Measurements from ENCODE around the gene NRAS. TPM values are rescaled to one million over a fixed set of nuclear protein-coding genes. Genes with fewer than 3 reads are reported as not detected.

Gene NRAS
- total RNA-seq, 4 donors from 2014 or later = 13.3 to 26.0 (median 20.5) TPM

DNA sequence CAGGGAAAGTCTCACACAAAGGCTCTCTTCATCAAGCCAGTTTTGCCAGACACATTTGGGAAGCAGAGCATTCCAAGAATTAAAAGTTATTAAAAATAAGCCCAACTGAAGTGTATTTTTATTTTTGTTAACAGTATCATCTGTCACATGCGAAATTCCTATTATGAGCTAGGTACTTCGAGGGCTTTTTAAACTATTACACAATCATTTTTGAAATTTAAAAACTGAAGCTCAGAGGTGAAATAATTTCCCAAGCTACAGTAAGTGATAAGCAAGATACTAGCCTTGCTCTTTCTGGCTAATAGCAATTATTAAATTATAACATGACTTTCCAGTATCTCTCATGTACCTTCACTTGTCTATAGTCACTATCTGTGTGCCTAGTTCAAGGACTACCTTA is 12.0 kb upstream of the NRAS start:
- Histone ChIP-seq H3K36me3 (peaks cover 30 to 100% of the 10 kb centered on the region in 2 donors), H3K9me3 (no peaks in the 10 kb centered on the region), H3K4me3 (no peak overlapping the region), H3K27ac (no peak overlapping the region), H3K4me1 (peaks cover 0 to 38% (median 0%) of the 10 kb centered on the region in 3 donors), H3K27me3 (no peaks in the 10 kb centered on the region)
- TF ChIP-seq POLR2AphosphoS5 (IDR thresholded peaks at IDR 0.05) (no peak), EP300 (IDR thresholded peaks at IDR 0.05) (no peak), POLR2A (IDR thresholded peaks at IDR 0.05) (no peak)
- TF ChIP-seq, protein P1, sequence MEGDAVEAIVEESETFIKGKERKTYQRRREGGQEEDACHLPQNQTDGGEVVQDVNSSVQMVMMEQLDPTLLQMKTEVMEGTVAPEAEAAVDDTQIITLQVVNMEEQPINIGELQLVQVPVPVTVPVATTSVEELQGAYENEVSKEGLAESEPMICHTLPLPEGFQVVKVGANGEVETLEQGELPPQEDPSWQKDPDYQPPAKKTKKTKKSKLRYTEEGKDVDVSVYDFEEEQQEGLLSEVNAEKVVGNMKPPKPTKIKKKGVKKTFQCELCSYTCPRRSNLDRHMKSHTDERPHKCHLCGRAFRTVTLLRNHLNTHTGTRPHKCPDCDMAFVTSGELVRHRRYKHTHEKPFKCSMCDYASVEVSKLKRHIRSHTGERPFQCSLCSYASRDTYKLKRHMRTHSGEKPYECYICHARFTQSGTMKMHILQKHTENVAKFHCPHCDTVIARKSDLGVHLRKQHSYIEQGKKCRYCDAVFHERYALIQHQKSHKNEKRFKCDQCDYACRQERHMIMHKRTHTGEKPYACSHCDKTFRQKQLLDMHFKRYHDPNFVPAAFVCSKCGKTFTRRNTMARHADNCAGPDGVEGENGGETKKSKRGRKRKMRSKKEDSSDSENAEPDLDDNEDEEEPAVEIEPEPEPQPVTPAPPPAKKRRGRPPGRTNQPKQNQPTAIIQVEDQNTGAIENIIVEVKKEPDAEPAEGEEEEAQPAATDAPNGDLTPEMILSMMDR (IDR thresholded peaks at IDR 0.05) = no peak
- ATAC-seq = no peak
- 78 to 82% methylated on average over 2 of the region's 2 CpGs for WGBS, 2 donors (ENCODE audit: low coverage in 1 of 2)

DNA sequence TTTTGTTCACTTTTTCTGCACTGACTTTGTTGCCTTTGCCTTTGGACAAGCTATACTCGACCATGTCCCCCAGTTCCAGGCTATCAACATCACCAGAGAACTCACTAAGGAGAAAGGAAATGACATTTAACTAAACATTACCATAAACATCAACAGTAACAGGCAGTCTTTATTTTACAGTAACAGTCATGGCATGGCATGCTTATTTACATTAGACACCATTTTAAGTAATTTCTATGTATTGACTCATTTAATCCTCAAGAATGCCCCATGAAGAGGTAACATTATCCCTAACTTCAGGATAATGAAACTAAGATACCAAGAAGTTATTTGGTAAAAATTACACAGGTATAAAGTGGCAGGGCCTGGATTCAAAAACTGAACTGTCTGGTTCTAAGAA is 8.7 kb upstream of the NRAS start:
- H3K9me3 ChIP-seq = no peaks in the 10 kb centered on the region
- no peak overlapping the region for H3K4me3 ChIP-seq
- no peak for ATAC-seq
- TF ChIP-seq EP300 (IDR thresholded peaks at IDR 0.05) (no peak), POLR2AphosphoS5 (IDR thresholded peaks at IDR 0.05) (no peak), POLR2A (IDR thresholded peaks at IDR 0.05) (no peak)
- TF ChIP-seq, protein P1 (IDR thresholded peaks at IDR 0.05) = no peak
- no peaks in the 10 kb centered on the region for H3K27me3 ChIP-seq
- 54 to 78% methylated on average over 1 of the region's 1 CpG for WGBS, 2 donors (ENCODE audit: low coverage in 1 of 2)
- peaks cover 30 to 100% of the 10 kb centered on the region in 2 donors for H3K36me3 ChIP-seq
- no peak overlapping the region for H3K27ac ChIP-seq
- H3K4me1 ChIP-seq = peaks cover 0 to 31% (median 0%) of the 10 kb centered on the region in 3 donors

DNA sequence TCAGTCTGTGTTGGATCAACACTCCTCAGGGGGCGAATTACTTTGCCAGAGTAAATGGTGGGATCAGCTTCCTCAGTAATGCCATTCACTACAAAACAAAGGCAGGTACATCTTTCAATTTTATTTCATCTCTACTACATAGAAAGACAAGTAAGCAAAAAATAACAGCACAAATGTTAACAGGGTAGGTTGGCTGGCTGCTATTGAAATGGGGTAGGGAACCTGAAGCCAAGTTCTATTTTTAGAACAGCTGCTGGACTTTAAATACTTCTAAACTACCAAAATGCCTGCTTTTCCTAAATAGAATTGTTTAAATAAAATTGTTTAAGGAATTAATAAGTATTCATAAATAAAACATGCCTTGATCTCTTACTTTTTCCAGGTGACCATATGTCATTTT is 7.3 kb upstream of the NRAS start:
- 83 to 86% methylated on average over 1 of the region's 1 CpG for WGBS, 2 donors (ENCODE audit: low coverage in 1 of 2)

DNA sequence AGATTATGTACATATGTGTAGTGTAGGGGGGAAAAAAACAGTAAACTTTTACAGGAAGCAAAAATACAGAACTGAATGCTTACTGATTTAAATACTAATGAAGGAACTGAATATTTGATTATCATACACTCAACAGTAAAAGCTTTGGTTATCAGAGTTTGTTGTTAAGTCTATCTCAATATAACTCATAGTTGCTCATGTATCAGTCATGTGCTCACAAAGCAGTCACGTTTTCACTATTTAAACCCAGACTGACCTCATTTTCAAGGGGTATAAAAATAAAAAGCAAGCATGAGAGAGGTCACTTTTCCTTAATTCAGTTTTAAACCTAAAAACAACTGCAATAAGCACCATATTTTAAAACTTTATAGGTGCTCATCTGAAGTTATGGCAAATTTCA is 6.9 kb upstream of the NRAS start:
- TF ChIP-seq, protein P1 (IDR thresholded peaks at IDR 0.05) = no peak
- no peak for TF ChIP-seq POLR2A (IDR thresholded peaks at IDR 0.05)
- no peak for TF ChIP-seq POLR2AphosphoS5 (IDR thresholded peaks at IDR 0.05)
- TF ChIP-seq EP300 (IDR thresholded peaks at IDR 0.05) = no peak
- no peak for ATAC-seq
- peaks cover 0 to 22% (median 0%) of the 10 kb centered on the region in 3 donors for H3K4me1 ChIP-seq
- H3K9me3 ChIP-seq = no peaks in the 10 kb centered on the region
- WGBS, 2 donors (ENCODE audit: low coverage in 1 of 2) = 0 to 13% methylated on average over 1 of the region's 1 CpG
- no peak overlapping the region for H3K4me3 ChIP-seq
- no peaks in the 10 kb centered on the region for H3K27me3 ChIP-seq
- H3K36me3 ChIP-seq = peaks cover 33 to 100% of the 10 kb centered on the region in 2 donors
- no peak overlapping the region for H3K27ac ChIP-seq

More for the DNA sequence above, 7.3 kb upstream of the NRAS start:
- no peak overlapping the region for H3K27ac ChIP-seq
- H3K9me3 ChIP-seq = no peaks in the 10 kb centered on the region
- no peak for ATAC-seq
- H3K4me1 ChIP-seq = peaks cover 0 to 22% (median 0%) of the 10 kb centered on the region in 3 donors
- peaks cover 33 to 100% of the 10 kb centered on the region in 2 donors for H3K36me3 ChIP-seq
- H3K27me3 ChIP-seq = no peaks in the 10 kb centered on the region
- H3K4me3 ChIP-seq = no peak overlapping the region
- TF ChIP-seq, protein P1 (IDR thresholded peaks at IDR 0.05) = no peak
- TF ChIP-seq POLR2AphosphoS5 (IDR thresholded peaks at IDR 0.05) (no peak), POLR2A (IDR thresholded peaks at IDR 0.05) (no peak)

DNA sequence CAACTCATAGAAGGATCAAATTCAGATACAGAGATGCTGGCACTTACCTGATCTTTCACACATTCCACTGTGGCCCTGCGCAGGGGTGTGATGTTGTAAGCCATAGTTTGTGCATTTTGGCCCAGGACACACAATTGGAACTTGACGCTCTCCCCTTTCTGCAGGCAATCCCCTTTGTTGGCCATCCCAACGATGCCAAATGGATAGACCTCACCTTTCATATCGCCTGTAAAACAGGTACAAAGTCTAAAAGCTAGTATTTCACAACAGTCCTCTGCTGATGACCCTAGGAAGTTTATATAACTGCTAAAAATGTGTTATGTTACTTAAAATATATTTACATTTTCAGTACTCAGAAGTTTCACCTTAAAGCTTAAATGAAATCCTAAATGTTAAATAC is 3.9 kb upstream of the NRAS start:
- WGBS, 2 donors (ENCODE audit: low coverage in 1 of 2) = 93 to 100% methylated on average over 2 to 4 of the region's 4 CpGs
- peaks cover 37 to 82% of the 10 kb centered on the region in 2 donors for H3K36me3 ChIP-seq
- no peak overlapping the region for H3K4me3 ChIP-seq
- H3K27me3 ChIP-seq = no peaks in the 10 kb centered on the region
- no peak overlapping the region for H3K27ac ChIP-seq
- H3K9me3 ChIP-seq = no peaks in the 10 kb centered on the region
- TF ChIP-seq, protein P1 (IDR thresholded peaks at IDR 0.05) = no peak
- TF ChIP-seq EP300 (IDR thresholded peaks at IDR 0.05) = no peak
- no peak for TF ChIP-seq POLR2AphosphoS5 (IDR thresholded peaks at IDR 0.05)
- no peak for TF ChIP-seq POLR2A (IDR thresholded peaks at IDR 0.05)
- no peak for ATAC-seq
- peaks cover 2 to 31% (median 4%) of the 10 kb centered on the region in 3 donors for H3K4me1 ChIP-seq

Measured in gastroesophageal sphincter (tissue), 4 donors.